GM23338 (cell line): ENCODE data around the gene SELENOM. TPM values are rescaled to one million over a fixed set of nuclear protein-coding genes. Genes with fewer than 3 reads are reported as not detected.
A peak's percentile ranks its signal among the peaks of the same experiment; 100 is the strongest.

Experiments
- ATAC-seq: fragments of 200-7000 bp; cut with Tn5 transposase; 3 replicates; pipeline ENCODE4 v1.9.1; 2020
- DNase-seq: peaks from one replicate; pipeline ENCODE4 v3.0.0-alpha.2; 2015; ENCODE audit warnings: low spot score
- H2AFZ ChIP-seq: fragments of 200-600 bp; sonication (generic); 2 replicates; pipeline ENCODE4 v1.8.0; 2016; ENCODE audit warnings: antibody characterized with exemption, mild to moderate bottlenecking, moderate library complexity
- H3F3A ChIP-seq: fragments of 200-600 bp; sonication (generic); replicated peaks from 2 replicates; pipeline ENCODE4 v1.8.0; 2017; ENCODE audit warnings: antibody characterized with exemption, mixed run types, low read depth
- H3K27ac ChIP-seq: fragments of 200-600 bp; sonication (generic); 2 replicates; pipeline ENCODE4 v1.6.1; 2016; ENCODE audit warnings: low read depth
- H3K27me3 ChIP-seq: fragments of 200-600 bp; sonication (generic); 2 replicates; pipeline ENCODE4 v1.8.0; 2016; ENCODE audit warnings: mild to moderate bottlenecking, mixed run types, moderate library complexity; ENCODE audit not compliant: insufficient read depth
- H3K36me3 ChIP-seq: fragments of 200-600 bp; sonication (generic); 2 replicates; pipeline ENCODE4 v1.8.0; 2016; ENCODE audit warnings: mild to moderate bottlenecking; ENCODE audit not compliant: insufficient read depth
- H3K4me1 ChIP-seq: fragments of 200-600 bp; sonication (generic); 2 replicates; pipeline ENCODE4 v1.8.0; 2016; ENCODE audit warnings: mild to moderate bottlenecking, moderate library complexity; ENCODE audit not compliant: insufficient read depth
- H3K4me2 ChIP-seq: fragments of 200-600 bp; sonication (generic); 2 replicates; pipeline ENCODE4 v1.7.1; 2017; ENCODE audit warnings: mixed run types
- H3K4me3 ChIP-seq: fragments of 200-600 bp; sonication (generic); 2 replicates; pipeline ENCODE4 v1.6.1; 2016; ENCODE audit warnings: mixed run types
- H3K79me2 ChIP-seq: fragments of 200-600 bp; sonication (generic); replicated peaks from 2 replicates; pipeline ENCODE4 v1.8.0; 2017; ENCODE audit warnings: mild to moderate bottlenecking; ENCODE audit not compliant: insufficient read depth
- H3K9me2 ChIP-seq: fragments of 200-600 bp; sonication (generic); 2 replicates; pipeline ENCODE4 v1.8.0; 2017; ENCODE audit not compliant: insufficient read depth
- H4K20me1 ChIP-seq: fragments of 200-600 bp; sonication (generic); replicated peaks from 2 replicates; pipeline ENCODE4 v1.8.0; 2017; ENCODE audit warnings: mild to moderate bottlenecking; ENCODE audit not compliant: insufficient read depth
- H3K27ac Mint-ChIP-seq: 2 replicates; pipeline ENCODE4 v1.8.0; 2020; ENCODE audit warnings: inconsistent platforms, mild to moderate bottlenecking, moderate library complexity, mixed read lengths
- H3K27me3 Mint-ChIP-seq: 3 replicates; pipeline ENCODE4 v1.8.0; 2022; ENCODE audit warnings: low read depth, mild to moderate bottlenecking, moderate library complexity, mixed read lengths, inconsistent platforms; ENCODE audit not compliant: insufficient read depth, poor library complexity
- H3K36me3 Mint-ChIP-seq: 3 replicates; pipeline ENCODE4 v1.8.0; 2021; ENCODE audit warnings: low read depth, mild to moderate bottlenecking, inconsistent platforms, moderate library complexity, mixed read lengths
- H3K4me1 Mint-ChIP-seq: 3 replicates; pipeline ENCODE4 v1.8.0; 2020; ENCODE audit warnings: mild to moderate bottlenecking, inconsistent platforms, mixed read lengths
- H3K4me3 Mint-ChIP-seq: 3 replicates; pipeline ENCODE4 v1.8.0; 2021; ENCODE audit warnings: moderate library complexity, mild to moderate bottlenecking, inconsistent platforms, mixed read lengths
- H3K9me3 Mint-ChIP-seq: 3 replicates; pipeline ENCODE4 v1.8.0; 2020; ENCODE audit warnings: moderate library complexity, mild to moderate bottlenecking, inconsistent platforms, mixed read lengths
- CREB1 ChIP-seq: fragments of 250-450 bp; sonication (Bioruptor Pico); IDR thresholded peaks from 2 replicates; pipeline ENCODE4 v1.5.0; 2020; ENCODE audit warnings: low read depth, mild to moderate bottlenecking, moderate library complexity
- EZH2 ChIP-seq: fragments of 200-600 bp; sonication (generic); IDR thresholded peaks from one replicate; pipeline ENCODE4 v1.8.0; 2017; ENCODE audit warnings: antibody characterized with exemption, mild to moderate bottlenecking, low read depth; ENCODE audit not compliant: unreplicated experiment
- JUNB ChIP-seq: IDR thresholded peaks from one replicate; pipeline ENCODE4 v1.6.1; 2016; ENCODE audit warnings: antibody characterized with exemption; ENCODE audit not compliant: unreplicated experiment
- NANOG ChIP-seq: IDR thresholded peaks from 2 replicates; pipeline ENCODE4 v1.6.1; 2016; ENCODE audit warnings: antibody characterized with exemption, borderline replicate concordance
- POLR2AphosphoS5 ChIP-seq: IDR thresholded peaks from 2 replicates; pipeline ENCODE4 v1.6.1; 2016; ENCODE audit warnings: antibody characterized with exemption, low read depth
- STAT1 ChIP-seq: IDR thresholded peaks from one replicate; pipeline ENCODE4 v1.6.1; 2016; ENCODE audit warnings: antibody characterized with exemption; ENCODE audit not compliant: unreplicated experiment
- ZNF114 ChIP-seq: fragments of 250-450 bp; sonication (Bioruptor Pico); IDR thresholded peaks from 2 replicates; pipeline ENCODE4 v1.5.0; 2020; ENCODE audit warnings: mild to moderate bottlenecking, moderate library complexity
- polyA plus RNA-seq: library from polyadenylated mRNA; unstranded; fragments of >200 nt; fragmentation: Nextera tagmentation; extraction: Ambion mirVana; gene quantifications from 2 replicates; pipeline ENCODE4 v1.2.1, GENCODE V29; 2016
- total RNA-seq: library from RNA; depleted of rRNA; stranded (reverse); fragments of >200 nt; shearing (Covaris generic); gene quantifications from 2 replicates; pipeline ENCODE4 v1.2.3, GENCODE V29; 2014
- TF ChIP-seq, protein P1 (sequence below), 2 experiments: fragments of 200-600 bp in 1 of 2; sonication (generic) in 1 of 2; conservative IDR thresholded peaks; 2 replicates each; pipeline versions ENCODE4 v1.5.1 to v1.6.1; 2016 to 2017; ENCODE audit warnings: antibody characterized with exemption in 2 of 2, low read depth in 2 of 2, mild to moderate bottlenecking in 2 of 2, moderate library complexity in 1 of 2
- TF ChIP-seq, protein P2 (sequence below): IDR thresholded peaks from 2 replicates; pipeline ENCODE4 v1.6.1; 2016; ENCODE audit warnings: antibody characterized with exemption

The SELENOM gene
- total and polyA plus RNA-seq, 2 experiments from 2014 or later, result 44.9 to 50.8 TPM

DNA sequence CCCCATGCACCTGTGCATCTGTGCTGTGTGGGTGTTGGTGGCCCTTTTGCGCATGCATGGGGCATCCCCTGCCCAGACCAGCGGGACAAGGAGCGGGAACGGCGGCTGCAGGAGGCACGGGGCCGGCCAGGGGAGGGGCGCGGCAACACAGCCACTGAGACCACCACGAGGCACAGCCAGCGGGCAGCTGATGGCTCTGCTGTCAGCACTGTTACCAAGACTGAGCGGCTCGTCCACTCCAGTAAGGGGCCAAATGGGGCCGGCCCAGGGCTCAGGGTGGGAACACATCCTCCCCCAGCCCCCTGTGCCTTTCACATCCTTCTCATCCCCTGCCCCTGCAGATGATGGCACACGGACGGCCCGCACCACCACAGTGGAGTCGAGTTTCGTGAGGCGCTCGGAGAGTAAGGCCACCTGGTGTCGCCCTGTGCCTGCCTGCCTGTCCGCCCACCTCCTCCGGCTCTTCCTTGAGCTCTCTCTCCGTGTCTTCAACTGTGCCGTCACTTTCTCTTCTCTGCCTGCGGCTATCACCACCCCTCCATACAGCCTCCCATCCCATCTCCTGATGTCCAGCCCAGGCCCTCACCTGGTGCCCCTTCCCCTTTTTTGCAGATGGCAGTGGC lies 10.6 kb downstream of the SELENOM start:
- Histone ChIP-seq H3K4me1 (peaks cover 13% of the 10 kb centered on the region), H3K27me3 (no peaks in the 10 kb centered on the region), H3K4me3 (no peak overlapping the region), H3F3A (0 out of 2 replicates have a peak, but pooled peaks cover 6% of the 10 kb centered on the region), H4K20me1 (no peaks in the 10 kb centered on the region), H3K4me2 (peak overlapping the region; percentile 55; the same call in 1 of the 2 replicates), H3K36me3 (no peaks in the 10 kb centered on the region), H3K27ac (no peak overlapping the region), H3K9me2 (no peaks in the 10 kb centered on the region), H2AFZ (no peak overlapping the region), H3K79me2 (no peaks in the 10 kb centered on the region)
- Mint-ChIP-seq H3K9me3 (no peaks in the 10 kb centered on the region), H3K36me3 (no peaks in the 10 kb centered on the region; the same call in 2 of the 3 replicates), H3K27ac (no peak overlapping the region), H3K27me3 (peaks cover 18% of the 10 kb centered on the region), H3K4me3 (no peak overlapping the region), H3K4me1 (peaks cover 14% of the 10 kb centered on the region)
- peak; percentile 55 for ATAC-seq
- DNase-seq, result peak; percentile 72
- TF ChIP-seq JUNB (no peak), POLR2AphosphoS5 (no peak), EZH2 (no peak), ZNF114 (CRISPR knock-in tag) (no peak)
- TF ChIP-seq, protein P1, sequence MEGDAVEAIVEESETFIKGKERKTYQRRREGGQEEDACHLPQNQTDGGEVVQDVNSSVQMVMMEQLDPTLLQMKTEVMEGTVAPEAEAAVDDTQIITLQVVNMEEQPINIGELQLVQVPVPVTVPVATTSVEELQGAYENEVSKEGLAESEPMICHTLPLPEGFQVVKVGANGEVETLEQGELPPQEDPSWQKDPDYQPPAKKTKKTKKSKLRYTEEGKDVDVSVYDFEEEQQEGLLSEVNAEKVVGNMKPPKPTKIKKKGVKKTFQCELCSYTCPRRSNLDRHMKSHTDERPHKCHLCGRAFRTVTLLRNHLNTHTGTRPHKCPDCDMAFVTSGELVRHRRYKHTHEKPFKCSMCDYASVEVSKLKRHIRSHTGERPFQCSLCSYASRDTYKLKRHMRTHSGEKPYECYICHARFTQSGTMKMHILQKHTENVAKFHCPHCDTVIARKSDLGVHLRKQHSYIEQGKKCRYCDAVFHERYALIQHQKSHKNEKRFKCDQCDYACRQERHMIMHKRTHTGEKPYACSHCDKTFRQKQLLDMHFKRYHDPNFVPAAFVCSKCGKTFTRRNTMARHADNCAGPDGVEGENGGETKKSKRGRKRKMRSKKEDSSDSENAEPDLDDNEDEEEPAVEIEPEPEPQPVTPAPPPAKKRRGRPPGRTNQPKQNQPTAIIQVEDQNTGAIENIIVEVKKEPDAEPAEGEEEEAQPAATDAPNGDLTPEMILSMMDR (conservative IDR thresholded peaks at IDR 0.05; ENCODE audit: low read depth in 2 of 2), result peak; percentile 21 to 71; a peak in 3 of 4 replicates
- TF ChIP-seq, protein P2, sequence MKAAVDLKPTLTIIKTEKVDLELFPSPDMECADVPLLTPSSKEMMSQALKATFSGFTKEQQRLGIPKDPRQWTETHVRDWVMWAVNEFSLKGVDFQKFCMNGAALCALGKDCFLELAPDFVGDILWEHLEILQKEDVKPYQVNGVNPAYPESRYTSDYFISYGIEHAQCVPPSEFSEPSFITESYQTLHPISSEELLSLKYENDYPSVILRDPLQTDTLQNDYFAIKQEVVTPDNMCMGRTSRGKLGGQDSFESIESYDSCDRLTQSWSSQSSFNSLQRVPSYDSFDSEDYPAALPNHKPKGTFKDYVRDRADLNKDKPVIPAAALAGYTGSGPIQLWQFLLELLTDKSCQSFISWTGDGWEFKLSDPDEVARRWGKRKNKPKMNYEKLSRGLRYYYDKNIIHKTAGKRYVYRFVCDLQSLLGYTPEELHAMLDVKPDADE, result no peak

- Mint-ChIP-seq H3K9me3 (no peaks in the 10 kb centered on the region), H3K4me3 (no peak overlapping the region; the same call in 2 of the 3 replicates), H3K36me3 (no peaks in the 10 kb centered on the region; the same call in 2 of the 3 replicates), H3K4me1 (peaks cover 14% of the 10 kb centered on the region), H3K27me3 (peaks cover 13% of the 10 kb centered on the region), H3K27ac (no peak overlapping the region)
- Histone ChIP-seq H3K9me2 (no peaks in the 10 kb centered on the region), H3F3A (0 out of 2 replicates have a peak, but pooled peaks cover 6% of the 10 kb centered on the region), H3K36me3 (no peaks in the 10 kb centered on the region), H3K4me2 (no peak overlapping the region), H3K27ac (no peak overlapping the region), H4K20me1 (no peaks in the 10 kb centered on the region), H3K27me3 (no peaks in the 10 kb centered on the region), H3K79me2 (no peaks in the 10 kb centered on the region), H2AFZ (no peak overlapping the region), H3K4me3 (no peak overlapping the region), H3K4me1 (peaks cover 13% of the 10 kb centered on the region)
- ATAC-seq (no peak), DNase-seq (no peak)
- TF ChIP-seq CREB1 (CRISPR knock-in tag) (no peak), NANOG (no peak), EZH2 (no peak), ZNF114 (CRISPR knock-in tag) (no peak), JUNB (no peak), STAT1 (no peak), POLR2AphosphoS5 (no peak)
- TF ChIP-seq, protein P1 (conservative IDR thresholded peaks at IDR 0.05; ENCODE audit: low read depth in 2 of 2), result no peak
These were observed 11.6 kb downstream of the SELENOM start for GRCh38 chr22:31095637-31096249.
